Measurements from ENCODE around the gene ZNF407.

DNA sequence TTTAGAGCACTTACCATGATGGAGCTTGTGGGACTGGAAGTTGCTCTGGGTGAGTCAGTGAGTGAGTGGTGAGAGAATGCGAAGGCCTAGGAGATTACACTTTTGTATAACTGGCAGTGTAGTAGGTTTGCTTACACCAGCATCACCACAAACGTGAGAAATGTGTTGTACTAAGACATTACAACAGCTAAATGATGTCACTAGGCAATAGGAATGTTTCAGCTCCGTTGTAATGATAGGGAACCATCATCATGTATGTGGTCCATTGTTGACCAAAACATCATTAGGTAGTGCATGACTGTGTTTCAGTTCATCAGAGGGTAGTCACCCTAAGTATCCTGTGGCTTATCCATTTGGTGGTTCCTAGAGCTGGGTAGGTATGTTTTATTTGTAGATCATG, 11.9 kb downstream of the ZNF407 start:
- TF ChIP-seq, protein P1, sequence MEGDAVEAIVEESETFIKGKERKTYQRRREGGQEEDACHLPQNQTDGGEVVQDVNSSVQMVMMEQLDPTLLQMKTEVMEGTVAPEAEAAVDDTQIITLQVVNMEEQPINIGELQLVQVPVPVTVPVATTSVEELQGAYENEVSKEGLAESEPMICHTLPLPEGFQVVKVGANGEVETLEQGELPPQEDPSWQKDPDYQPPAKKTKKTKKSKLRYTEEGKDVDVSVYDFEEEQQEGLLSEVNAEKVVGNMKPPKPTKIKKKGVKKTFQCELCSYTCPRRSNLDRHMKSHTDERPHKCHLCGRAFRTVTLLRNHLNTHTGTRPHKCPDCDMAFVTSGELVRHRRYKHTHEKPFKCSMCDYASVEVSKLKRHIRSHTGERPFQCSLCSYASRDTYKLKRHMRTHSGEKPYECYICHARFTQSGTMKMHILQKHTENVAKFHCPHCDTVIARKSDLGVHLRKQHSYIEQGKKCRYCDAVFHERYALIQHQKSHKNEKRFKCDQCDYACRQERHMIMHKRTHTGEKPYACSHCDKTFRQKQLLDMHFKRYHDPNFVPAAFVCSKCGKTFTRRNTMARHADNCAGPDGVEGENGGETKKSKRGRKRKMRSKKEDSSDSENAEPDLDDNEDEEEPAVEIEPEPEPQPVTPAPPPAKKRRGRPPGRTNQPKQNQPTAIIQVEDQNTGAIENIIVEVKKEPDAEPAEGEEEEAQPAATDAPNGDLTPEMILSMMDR (IDR thresholded peaks at IDR 0.05), result no peak
- TF ChIP-seq EZH2 (IDR thresholded peaks at IDR 0.05) (no peak), EZH2phosphoT487 (IDR thresholded peaks at IDR 0.05) (no peak)

Measured in neural progenitor cell (in vitro differentiated cells).